ENCODE measurements around the gene EXOSC2. TPM values are rescaled to one million over a fixed set of nuclear protein-coding genes. Genes with fewer than 3 reads are reported as not detected.

The EXOSC2 gene
- total and polyA plus RNA-seq, 2 of the 13 experiments (the other 11 are each of a cell fraction or from before 2014, with no cell fraction given) = 27.5 to 63.8 TPM

DNA sequence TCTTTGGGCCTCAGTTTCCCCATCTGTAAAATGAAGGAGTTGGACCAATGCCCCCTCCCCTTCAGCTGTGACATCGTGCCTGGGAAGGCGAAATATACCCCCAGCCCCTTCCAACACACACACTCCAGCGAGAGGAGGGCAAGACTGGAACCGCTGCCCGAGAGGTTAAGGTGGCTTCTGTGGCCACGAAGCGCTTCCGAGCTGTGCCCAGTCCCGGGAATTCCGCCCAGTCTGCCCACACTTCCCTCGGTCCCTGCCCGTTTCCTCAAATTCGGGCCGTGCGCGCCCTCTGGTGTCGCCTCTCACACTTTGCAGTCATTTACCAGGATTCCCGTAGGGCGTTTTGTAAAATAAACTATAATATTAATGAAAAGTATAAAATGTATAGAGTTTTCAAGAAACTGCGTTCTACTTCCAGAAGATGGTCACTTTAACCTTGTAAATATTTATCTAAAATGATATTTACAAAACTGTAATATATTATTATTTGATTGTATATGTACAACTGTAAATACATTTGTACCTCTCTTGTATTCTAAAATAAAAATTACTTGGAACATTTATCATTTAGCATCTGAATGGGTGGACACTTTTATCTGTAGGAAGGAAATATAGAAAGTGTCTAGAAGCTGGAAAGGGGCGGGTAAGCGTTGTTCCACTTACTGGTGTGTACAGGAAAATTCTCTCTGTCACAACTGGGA, 11.0 kb upstream of the EXOSC2 start (continued):
- TF ChIP-seq, protein P1, sequence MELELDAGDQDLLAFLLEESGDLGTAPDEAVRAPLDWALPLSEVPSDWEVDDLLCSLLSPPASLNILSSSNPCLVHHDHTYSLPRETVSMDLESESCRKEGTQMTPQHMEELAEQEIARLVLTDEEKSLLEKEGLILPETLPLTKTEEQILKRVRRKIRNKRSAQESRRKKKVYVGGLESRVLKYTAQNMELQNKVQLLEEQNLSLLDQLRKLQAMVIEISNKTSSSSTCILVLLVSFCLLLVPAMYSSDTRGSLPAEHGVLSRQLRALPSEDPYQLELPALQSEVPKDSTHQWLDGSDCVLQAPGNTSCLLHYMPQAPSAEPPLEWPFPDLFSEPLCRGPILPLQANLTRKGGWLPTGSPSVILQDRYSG (CRISPR knock-in tag; IDR thresholded peaks at IDR 0.05) = no peak
- TF ChIP-seq MYC (CRISPR knock-in tag; IDR thresholded peaks at IDR 0.05; ENCODE audit: borderline replicate concordance) (no peak), GPN1 (CRISPR knock-in tag; IDR thresholded peaks at IDR 0.05; ENCODE audit: borderline replicate concordance) (no peak), ZNF746 (CRISPR knock-in tag; IDR thresholded peaks at IDR 0.05) (no peak), HHEX (CRISPR knock-in tag; IDR thresholded peaks at IDR 0.05) (no peak), NPAS2 (CRISPR knock-in tag; IDR thresholded peaks at IDR 0.05; ENCODE audit: borderline replicate concordance) (no peak), CC2D1A (CRISPR knock-in tag; IDR thresholded peaks at IDR 0.05) (no peak), RBAK (CRISPR knock-in tag; IDR thresholded peaks at IDR 0.05) (no peak), TCF7 (IDR thresholded peaks at IDR 0.05; ENCODE audit: low read depth) (no peak), ZNF749 (CRISPR knock-in tag; IDR thresholded peaks at IDR 0.05; ENCODE audit: borderline replicate concordance) (no peak), HMG20B (CRISPR knock-in tag; conservative IDR thresholded peaks at IDR 0.05) (no peak), MED8 (CRISPR knock-in tag; IDR thresholded peaks at IDR 0.05; ENCODE audit: insufficient replicate concordance) (no peak), SP140L (CRISPR knock-in tag; IDR thresholded peaks at IDR 0.05; ENCODE audit: borderline replicate concordance) (0 out of 2 replicates have a peak, but pooled peaks have one; percentile 54), AGO1 (IDR thresholded peaks at IDR 0.05; ENCODE audit: low read depth, low read length, poor library complexity, severe bottlenecking) (no peak)
- TF ChIP-seq, protein P2, sequence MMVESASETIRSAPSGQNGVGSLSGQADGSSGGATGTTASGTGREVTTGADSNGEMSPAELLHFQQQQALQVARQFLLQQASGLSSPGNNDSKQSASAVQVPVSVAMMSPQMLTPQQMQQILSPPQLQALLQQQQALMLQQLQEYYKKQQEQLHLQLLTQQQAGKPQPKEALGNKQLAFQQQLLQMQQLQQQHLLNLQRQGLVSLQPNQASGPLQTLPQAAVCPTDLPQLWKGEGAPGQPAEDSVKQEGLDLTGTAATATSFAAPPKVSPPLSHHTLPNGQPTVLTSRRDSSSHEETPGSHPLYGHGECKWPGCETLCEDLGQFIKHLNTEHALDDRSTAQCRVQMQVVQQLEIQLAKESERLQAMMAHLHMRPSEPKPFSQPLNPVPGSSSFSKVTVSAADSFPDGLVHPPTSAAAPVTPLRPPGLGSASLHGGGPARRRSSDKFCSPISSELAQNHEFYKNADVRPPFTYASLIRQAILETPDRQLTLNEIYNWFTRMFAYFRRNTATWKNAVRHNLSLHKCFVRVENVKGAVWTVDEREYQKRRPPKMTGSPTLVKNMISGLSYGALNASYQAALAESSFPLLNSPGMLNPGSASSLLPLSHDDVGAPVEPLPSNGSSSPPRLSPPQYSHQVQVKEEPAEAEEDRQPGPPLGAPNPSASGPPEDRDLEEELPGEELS (CRISPR knock-in tag; IDR thresholded peaks at IDR 0.05) = no peak
- TF ChIP-seq, protein P3, sequence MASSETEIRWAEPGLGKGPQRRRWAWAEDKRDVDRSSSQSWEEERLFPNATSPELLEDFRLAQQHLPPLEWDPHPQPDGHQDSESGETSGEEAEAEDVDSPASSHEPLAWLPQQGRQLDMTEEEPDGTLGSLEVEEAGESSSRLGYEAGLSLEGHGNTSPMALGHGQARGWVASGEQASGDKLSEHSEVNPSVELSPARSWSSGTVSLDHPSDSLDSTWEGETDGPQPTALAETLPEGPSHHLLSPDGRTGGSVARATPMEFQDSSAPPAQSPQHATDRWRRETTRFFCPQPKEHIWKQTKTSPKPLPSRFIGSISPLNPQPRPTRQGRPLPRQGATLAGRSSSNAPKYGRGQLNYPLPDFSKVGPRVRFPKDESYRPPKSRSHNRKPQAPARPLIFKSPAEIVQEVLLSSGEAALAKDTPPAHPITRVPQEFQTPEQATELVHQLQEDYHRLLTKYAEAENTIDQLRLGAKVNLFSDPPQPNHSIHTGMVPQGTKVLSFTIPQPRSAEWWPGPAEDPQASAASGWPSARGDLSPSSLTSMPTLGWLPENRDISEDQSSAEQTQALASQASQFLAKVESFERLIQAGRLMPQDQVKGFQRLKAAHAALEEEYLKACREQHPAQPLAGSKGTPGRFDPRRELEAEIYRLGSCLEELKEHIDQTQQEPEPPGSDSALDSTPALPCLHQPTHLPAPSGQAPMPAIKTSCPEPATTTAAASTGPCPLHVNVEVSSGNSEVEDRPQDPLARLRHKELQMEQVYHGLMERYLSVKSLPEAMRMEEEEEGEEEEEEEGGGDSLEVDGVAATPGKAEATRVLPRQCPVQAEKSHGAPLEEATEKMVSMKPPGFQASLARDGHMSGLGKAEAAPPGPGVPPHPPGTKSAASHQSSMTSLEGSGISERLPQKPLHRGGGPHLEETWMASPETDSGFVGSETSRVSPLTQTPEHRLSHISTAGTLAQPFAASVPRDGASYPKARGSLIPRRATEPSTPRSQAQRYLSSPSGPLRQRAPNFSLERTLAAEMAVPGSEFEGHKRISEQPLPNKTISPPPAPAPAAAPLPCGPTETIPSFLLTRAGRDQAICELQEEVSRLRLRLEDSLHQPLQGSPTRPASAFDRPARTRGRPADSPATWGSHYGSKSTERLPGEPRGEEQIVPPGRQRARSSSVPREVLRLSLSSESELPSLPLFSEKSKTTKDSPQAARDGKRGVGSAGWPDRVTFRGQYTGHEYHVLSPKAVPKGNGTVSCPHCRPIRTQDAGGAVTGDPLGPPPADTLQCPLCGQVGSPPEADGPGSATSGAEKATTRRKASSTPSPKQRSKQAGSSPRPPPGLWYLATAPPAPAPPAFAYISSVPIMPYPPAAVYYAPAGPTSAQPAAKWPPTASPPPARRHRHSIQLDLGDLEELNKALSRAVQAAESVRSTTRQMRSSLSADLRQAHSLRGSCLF (CRISPR knock-in tag; IDR thresholded peaks at IDR 0.05; ENCODE audit: borderline replicate concordance) = no peak
- TF ChIP-seq, protein P4, sequence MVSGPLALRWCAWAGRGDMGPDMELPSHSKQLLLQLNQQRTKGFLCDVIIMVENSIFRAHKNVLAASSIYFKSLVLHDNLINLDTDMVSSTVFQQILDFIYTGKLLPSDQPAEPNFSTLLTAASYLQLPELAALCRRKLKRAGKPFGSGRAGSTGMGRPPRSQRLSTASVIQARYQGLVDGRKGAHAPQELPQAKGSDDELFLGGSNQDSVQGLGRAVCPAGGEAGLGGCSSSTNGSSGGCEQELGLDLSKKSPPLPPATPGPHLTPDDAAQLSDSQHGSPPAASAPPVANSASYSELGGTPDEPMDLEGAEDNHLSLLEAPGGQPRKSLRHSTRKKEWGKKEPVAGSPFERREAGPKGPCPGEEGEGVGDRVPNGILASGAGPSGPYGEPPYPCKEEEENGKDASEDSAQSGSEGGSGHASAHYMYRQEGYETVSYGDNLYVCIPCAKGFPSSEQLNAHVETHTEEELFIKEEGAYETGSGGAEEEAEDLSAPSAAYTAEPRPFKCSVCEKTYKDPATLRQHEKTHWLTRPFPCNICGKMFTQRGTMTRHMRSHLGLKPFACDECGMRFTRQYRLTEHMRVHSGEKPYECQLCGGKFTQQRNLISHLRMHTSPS (CRISPR knock-in tag; IDR thresholded peaks at IDR 0.05; ENCODE audit: low read depth) = peak; percentile 61
- TF ChIP-seq, protein P5, sequence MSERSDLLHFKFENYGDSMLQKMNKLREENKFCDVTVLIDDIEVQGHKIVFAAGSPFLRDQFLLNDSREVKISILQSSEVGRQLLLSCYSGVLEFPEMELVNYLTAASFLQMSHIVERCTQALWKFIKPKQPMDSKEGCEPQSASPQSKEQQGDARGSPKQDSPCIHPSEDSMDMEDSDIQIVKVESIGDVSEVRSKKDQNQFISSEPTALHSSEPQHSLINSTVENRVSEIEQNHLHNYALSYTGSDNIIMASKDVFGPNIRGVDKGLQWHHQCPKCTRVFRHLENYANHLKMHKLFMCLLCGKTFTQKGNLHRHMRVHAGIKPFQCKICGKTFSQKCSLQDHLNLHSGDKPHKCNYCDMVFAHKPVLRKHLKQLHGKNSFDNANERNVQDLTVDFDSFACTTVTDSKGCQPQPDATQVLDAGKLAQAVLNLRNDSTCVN (CRISPR knock-in tag; IDR thresholded peaks at IDR 0.05; ENCODE audit: borderline replicate concordance) = 0 out of 2 replicates have a peak, but pooled peaks have one; percentile 25
